GM19395 (cell line): ENCODE data around the gene PALM.

Experiments used
- ATAC-seq: cut with Tn5 transposase; IDR thresholded peaks from one replicate; pipeline ENCODE4 v1.9.1; 2021; ENCODE audit warnings: mild to moderate bottlenecking, moderate library complexity; ENCODE audit not compliant: unreplicated experiment

Gene PALM

GRCh38 chr19:750640-751423, 42.1 kb downstream of the PALM start, which contains the start of gene MISP:
TSS of gene MISP (plus strand) at chr19:751112. CDS start at chr19:756947, 5,835 bp downstream.
- no peak for ATAC-seq

- ATAC-seq, result no peak
Observed at GRCh38 chr19:751501-752341, 43.0 kb downstream of the PALM start.

GRCh38 chr19:752652-753517, 44.1 kb downstream of the PALM start:
- no peak for ATAC-seq

- ATAC-seq, result no peak
Observed at GRCh38 chr19:754530-754929, 45.8 kb downstream of the PALM start.

DNA sequence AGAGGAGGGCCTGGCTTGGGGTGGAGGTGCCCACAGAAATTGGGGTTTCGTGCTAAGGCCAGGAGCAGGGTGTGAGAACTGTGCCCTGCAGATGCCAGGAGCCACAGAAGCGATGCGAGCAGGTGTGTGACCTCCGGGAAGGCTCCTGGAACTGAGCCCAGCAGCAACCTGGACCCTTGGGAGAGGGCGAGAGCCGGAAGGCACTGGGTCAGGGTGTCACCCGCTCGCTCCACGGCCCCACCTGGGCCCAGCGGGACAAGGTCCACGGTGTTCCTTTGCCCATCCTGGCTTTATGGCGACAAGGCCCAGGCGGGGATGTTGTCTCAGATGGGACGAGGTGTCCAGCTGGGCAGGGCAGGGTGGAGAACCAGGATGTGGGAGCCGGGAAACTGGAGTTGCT, 46.3 kb downstream of the PALM start:
- no peak for ATAC-seq

GRCh38 chr19:756236-756635, 47.5 kb downstream of the PALM start:
- no peak for ATAC-seq

DNA sequence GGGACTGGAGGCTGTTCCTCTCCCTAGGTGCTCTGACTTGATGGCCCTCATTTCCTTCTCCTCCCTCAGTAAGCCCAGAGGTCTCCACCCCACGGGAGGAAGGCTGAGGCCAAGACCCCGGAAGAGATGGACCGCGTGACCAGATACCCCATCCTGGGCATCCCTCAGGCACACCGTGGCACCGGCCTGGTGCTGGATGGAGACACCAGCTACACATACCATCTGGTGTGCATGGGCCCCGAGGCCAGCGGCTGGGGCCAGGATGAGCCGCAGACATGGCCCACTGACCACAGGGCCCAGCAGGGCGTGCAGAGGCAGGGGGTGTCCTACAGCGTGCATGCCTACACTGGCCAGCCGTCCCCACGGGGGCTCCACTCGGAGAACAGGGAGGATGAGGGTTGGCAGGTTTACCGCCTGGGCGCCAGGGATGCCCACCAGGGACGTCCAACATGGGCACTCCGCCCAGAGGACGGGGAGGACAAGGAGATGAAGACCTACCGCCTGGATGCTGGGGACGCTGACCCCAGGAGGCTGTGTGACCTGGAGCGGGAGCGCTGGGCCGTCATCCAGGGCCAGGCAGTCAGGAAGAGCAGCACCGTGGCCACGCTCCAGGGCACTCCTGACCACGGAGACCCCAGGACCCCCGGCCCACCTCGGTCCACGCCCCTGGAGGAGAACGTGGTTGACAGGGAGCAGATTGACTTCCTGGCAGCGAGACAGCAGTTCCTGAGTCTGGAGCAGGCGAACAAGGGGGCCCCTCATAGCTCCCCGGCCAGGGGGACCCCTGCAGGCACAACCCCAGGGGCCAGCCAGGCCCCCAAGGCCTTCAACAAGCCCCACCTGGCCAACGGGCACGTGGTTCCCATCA, 48.3 kb downstream of the PALM start:
- ATAC-seq, result no peak

DNA sequence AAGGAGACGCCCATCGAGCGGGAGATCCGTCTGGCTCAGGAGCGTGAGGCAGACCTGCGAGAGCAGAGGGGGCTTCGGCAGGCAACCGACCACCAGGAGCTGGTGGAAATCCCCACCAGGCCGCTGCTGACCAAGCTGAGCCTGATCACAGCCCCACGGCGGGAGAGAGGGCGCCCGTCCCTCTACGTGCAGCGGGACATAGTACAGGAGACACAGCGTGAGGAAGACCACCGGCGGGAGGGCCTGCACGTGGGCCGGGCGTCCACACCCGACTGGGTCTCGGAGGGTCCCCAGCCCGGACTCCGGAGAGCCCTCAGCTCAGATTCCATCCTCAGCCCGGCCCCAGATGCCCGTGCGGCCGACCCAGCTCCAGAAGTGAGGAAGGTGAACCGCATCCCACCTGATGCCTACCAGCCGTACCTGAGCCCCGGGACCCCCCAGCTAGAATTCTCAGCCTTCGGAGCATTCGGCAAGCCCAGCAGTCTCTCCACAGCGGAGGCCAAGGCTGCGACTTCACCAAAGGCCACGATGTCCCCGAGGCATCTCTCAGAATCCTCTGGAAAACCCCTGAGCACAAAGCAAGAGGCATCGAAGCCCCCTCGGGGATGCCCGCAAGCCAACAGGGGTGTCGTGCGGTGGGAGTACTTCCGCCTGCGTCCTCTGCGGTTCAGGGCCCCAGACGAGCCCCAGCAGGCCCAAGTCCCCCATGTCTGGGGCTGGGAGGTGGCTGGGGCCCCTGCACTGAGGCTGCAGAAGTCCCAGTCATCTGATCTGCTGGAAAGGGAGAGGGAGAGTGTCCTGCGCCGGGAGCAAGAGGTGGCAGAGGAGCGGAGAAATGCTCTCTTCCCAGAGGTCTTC, 49.3 kb downstream of the PALM start:
- ATAC-seq, result no peak

DNA sequence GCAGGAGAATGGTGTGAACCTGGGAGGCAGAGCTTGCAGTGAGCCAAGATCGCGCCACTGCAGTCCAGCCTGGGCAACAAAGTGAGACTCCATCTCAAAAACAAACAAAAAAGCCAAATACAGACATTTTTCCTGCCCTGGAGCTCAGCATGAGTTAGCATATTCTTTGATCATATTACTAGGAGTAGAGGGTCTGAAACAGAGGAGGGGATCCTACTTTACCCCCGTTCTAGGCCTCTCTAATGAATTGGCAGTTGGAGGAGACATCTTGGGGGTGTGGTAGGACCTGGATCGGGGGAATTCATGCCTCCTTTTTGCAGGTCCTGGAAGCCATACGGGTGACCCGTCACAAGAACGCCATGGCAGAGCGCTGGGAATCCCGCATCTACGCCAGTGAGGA, 54.4 kb downstream of the PALM start:
- ATAC-seq, result no peak

DNA sequence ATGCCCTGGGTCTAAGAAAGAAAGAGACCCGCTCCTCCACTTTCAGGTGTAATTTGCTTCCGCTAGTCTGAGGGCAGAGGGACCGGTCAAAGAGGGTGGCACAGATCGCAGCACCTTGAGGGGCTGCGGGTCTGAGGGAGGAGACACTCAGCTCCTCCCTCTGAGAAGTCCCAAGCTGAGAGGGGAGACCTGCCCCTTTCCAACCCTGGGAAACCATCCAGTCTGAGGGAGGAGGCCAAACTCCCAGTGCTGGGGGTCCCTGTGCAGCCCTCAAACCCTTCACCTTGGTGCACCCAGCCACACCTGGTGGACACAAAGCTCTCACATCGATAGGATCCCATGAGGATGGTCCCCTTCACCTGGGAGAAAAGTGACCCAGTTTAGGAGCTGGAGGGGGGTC, 55.1 kb downstream of the PALM start:
- no peak for ATAC-seq

DNA sequence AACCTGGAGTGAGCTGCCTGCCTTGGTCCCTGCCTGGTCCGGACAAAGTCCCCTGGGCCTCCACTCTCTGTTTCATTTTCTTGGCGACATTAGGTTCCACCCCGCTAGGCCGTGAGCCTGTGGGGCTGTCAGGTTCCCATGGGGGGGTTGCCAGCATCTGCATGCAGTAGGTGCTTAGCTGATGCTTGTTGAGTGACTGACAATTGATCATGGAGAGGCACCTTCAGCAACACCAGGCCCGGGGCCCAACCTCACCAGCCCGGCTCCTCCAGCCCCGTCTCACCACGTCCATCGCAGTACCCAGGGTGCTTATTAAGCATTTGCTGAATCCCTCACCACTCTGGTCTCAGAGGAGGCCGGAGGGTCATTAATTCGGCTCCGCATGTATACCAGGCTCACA, 55.6 kb downstream of the PALM start:
- ATAC-seq, result no peak

DNA sequence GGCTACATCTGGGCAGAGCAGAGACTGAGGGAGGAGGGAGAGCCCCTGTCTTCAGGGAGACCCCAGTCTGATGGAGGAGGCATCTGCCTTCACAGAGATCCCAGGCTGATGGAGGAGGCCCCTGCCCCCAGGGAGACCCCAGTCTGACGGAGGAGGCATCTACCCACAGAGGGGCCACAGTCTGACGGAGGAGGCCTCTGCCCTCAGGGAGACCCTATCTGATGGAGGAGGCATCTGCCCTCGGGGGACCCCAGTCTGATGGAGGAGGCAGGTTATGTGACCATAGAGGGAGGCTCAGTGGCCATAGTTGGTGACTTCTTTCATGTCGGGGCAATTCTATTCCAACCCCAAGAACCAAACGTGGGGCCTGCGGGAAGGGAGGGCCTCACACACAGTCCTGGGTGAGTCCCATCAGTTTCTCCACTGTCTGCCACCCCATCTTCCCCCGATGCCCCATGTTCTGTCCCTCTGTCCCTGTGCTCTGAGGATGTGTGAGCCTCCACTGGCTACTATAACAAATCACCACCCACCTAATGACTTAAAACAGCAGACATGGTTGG, 56.5 kb downstream of the PALM start:
- no peak for ATAC-seq

DNA sequence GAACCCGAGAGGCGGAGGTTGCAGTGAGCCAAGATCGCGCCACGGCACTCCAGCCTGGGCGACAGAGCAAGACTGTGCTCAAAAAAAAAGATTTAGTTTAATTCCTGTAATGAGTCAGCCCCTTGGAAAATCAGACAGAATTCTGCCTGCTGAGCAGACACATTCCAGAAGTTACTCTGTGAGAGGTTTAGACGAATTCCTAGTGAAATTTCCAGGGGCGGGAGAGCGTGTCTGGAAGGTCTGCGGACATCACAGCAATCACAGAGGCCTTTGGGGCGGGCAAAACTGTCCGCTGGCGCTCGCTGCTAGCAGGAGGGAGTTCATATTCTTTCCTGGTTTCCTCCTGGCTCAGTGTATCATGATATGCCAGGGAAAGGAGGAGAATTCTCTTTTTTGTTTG, 59.7 kb downstream of the PALM start:
- no peak for ATAC-seq

DNA sequence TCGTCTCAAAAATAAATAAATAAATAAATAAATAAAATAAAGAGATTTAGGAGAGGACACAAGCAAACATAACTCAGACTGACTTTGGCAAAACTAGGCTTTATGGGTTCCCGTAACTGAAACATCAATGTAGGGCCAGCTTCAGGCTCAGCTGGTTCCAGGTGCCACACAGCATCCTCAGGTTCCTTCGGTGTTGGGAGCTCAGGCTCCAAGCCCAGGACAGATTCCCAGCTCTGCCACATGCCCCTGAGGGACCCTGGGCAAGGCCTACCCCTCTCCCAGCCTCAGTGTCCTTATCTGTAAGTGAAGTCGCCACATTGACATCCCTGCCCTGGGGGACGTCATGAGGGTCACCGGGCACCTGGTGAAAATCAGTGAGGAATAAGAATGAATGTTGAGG, 60.9 kb downstream of the PALM start:
- ATAC-seq, result no peak

- ATAC-seq, result no peak
Observed at GRCh38 chr19:771332-771785, 62.6 kb downstream of the PALM start.

- ATAC-seq, result no peak
Observed at GRCh38 chr19:772063-772462, 63.3 kb downstream of the PALM start.

DNA sequence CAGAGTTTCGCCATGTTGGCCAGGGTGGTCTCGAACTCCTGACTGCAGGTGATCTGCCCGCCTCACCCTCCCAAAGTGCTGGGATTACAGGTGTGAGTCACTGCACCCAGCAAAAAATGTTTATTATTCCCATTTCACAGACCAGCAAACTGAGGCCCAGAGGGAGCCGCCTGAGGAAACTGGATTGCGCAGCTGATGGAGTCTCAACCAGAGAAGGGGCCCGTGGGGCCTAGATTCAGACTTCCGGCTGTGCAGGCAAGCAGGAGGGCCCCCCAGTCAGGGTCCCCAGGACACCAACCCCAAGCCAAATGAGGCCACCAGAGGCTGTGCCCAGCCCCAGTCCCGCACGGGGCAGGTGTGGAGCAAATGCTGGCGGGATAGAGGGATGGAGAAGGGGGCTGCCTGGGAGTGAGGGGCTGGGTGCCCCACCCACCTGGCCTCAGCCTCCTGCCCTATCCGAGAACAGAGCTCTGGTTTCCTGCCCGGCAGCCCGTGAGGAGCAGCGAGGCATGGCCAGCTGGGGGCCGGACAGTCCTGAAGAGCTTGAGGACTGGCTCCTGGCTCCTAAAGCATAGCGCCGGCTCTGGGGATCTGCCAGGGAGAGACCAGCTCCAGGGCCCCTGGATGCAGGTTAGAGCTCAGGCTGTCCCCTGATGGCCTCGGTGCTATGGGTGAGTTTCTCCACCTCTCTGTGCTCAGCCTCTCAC, 64.1 kb downstream of the PALM start:
- no peak for ATAC-seq

DNA sequence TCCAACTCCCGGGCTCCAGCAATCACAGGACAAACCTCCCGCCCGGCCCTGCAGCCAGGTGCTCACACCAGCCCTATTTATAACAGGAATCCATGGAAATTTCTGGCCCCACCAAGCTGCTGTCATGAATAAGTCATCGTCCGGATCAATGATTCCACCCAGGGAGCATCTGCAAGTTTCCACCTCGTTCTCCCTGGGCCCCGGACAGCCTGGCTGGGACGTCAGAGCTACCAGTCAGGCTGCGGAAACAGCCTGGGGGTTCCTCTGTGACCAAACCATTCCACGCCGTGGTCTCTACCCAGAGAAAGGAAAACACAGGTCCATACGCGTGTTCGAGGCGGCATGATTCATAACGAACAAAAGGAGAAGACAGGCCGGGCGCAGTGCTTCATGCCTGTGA, 67.8 kb downstream of the PALM start:
- no peak for ATAC-seq
